GM13976 (cell line): ENCODE data around the gene MPO.

ENCODE experiments used
- DNase-seq: peaks from one replicate; pipeline ENCODE4 v3.0.0; 2012; ENCODE audit warnings: low spot score
- in situ Hi-C: fragments of 300-500 bp; cut with MboI; formaldehyde crosslinking; loops from one replicate; pipeline ENCODE4 v1.12.0; 2022; ENCODE audit warnings: low sequenced_read_pairs, mixed read lengths, inconsistent platforms; ENCODE audit not compliant: unreplicated experiment
- TF ChIP-seq, protein P1 (sequence below): IDR thresholded peaks from 2 replicates; pipeline ENCODE4 v1.5.1; 2012; ENCODE audit warnings: borderline replicate concordance, mild to moderate bottlenecking; ENCODE audit not compliant: insufficient read depth; ENCODE audit errors: extremely low read depth, missing control alignments, control extremely low read depth

Gene MPO

DNA sequence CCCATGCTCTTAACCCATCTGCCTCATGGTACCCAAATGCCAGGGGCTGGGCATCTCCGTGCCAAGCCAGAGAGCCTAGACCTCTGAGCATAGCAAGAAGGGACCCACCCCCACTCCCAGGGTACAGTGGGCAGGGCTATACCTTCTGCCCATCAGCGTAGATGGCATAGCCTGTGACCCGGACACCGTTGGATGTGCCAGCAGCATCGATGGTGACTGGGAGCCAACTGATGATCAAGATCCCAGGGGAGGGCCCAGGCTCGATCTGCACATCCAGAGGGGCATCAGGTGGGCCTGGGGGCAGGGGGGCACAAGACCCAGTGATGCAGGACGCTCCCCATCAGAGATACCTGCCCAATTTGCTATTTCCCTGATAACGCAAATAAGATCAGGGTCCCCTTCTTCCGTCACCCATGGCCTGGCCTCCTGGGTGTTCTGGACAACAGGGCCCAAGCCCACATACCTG is 30.7 kb upstream of the MPO start:
- in situ Hi-C loops, result loop anchor here (10.0 kb wide), 1 partner anchor 113 kb away; no protein-coding TSS in a partner anchor
- TF ChIP-seq, protein P1, sequence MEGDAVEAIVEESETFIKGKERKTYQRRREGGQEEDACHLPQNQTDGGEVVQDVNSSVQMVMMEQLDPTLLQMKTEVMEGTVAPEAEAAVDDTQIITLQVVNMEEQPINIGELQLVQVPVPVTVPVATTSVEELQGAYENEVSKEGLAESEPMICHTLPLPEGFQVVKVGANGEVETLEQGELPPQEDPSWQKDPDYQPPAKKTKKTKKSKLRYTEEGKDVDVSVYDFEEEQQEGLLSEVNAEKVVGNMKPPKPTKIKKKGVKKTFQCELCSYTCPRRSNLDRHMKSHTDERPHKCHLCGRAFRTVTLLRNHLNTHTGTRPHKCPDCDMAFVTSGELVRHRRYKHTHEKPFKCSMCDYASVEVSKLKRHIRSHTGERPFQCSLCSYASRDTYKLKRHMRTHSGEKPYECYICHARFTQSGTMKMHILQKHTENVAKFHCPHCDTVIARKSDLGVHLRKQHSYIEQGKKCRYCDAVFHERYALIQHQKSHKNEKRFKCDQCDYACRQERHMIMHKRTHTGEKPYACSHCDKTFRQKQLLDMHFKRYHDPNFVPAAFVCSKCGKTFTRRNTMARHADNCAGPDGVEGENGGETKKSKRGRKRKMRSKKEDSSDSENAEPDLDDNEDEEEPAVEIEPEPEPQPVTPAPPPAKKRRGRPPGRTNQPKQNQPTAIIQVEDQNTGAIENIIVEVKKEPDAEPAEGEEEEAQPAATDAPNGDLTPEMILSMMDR, result no peak
- DNase-seq, result peak; percentile 13

DNA sequence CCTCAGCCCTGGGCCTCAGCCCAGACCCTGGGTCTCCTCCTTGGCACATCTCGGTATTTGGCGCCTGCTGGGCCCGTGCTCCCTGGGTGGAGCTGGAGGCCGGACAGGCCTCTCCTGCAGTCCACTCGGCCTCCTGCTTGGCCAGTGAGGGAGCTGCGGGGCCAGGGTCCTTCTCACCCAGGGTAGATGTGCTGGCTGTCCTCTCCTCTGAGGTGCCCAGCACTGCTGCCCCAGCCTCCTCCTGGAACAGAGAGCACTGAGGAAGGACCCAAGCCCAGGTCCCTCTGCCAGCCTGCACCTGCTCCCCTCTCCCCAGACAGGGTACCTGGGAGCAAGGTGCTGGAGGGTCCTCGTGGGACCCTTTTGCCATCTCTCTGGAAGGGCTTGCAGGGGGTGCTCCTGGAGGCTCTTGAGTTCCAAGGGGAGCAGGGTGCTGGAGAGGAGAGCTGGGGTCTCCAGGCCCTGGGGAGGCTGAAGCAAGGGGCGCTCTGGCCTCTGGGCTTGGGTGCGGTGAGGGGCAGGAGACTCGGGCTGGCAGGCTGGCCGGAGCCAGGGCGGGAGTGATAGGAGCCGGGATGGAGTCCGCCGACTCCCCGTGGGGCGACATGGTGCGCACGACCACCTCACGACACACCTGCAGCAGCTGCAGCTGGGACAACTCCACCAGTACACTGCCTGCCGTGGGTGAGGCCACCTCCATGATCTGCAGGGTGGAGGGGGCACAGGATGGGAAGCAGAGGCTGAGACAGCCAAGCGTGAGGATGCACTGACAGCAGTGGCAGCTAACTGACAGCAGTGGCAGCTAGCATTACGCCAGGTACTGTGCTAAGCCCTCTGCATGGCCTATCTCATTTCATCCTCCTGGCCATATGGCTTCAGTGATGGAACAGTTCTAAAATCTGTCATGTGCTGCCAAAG is 30.0 kb upstream of the MPO start:
- DNase-seq, result peak; percentile 24
- in situ Hi-C loops, result loop anchor here (10.0 kb wide), 1 partner anchor 114 kb away; no protein-coding TSS in a partner anchor
- TF ChIP-seq, protein P1, result no peak

DNA sequence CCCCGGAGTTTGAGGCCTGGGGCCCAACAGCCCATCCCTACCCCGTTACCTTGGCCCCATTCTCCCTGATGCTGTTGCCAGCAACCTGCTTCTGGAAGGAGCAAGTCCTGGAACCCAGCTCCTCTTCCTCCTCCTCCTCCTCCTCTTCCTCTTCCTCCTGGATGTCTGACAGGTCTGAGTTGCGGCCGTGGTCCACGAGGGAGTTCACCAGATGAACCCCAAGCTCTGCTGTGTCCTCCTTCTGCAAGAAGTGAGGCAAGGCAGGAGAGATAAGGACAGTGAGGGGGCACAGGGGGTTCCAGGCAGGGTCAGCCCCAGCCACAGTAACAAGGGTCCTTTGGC is 29.2 kb upstream of the MPO start:
- TF ChIP-seq, protein P1, result no peak
- no peak for DNase-seq
- in situ Hi-C loops, result loop anchor here (5.0 to 10.0 kb wide), 2 partner anchors 115 to 137 kb away; no protein-coding TSS in a partner anchor

DNA sequence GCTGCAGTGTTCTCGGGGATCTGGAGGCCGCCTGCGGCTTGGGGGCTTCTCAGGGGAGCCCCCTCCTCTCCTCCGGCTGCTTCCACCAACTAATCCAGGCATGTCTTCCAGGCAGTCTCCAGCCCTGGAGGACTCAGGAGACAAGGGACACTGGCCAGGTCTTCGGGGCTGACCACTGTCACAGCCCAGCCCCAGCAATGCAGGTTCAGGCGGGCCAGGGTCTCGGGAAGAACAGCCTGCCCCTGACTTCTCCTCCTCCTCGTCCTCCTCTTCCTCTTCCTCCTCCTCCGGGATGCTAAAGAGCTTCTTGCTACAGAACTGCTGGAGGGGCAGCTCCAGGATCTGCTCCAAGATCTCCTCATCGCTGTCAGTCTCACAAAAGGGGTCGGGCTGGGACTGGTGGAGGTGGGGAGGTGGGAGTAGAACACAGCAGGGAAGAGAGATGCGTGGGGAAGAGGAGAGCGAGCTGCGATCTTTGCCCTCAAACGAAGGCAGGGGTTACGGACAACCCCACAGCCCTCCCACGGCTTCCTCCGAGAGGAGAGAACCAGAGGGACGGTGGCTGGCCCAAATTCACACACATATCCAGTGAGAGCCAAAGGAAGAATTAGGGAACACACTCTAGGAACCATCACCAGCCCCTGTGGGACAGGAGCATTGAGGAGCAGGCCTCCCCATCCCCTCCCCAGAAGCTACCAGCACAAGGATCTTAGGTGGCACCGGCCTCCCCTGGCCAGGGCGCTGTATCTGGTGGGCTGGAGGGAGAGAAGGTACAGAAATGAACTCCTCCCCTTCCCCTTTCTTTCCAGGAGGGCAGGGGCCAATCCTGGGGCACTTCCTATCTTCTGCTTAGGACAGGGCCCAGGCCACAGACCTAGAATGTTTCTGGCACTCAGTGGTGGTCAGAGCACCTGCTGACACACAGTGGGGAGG is 28.5 kb upstream of the MPO start:
- TF ChIP-seq, protein P1, result no peak
- DNase-seq, result peak; percentile 18
- in situ Hi-C loops, result loop anchor here (5.0 kb wide), 1 partner anchor 138 kb away; no protein-coding TSS in a partner anchor

DNA sequence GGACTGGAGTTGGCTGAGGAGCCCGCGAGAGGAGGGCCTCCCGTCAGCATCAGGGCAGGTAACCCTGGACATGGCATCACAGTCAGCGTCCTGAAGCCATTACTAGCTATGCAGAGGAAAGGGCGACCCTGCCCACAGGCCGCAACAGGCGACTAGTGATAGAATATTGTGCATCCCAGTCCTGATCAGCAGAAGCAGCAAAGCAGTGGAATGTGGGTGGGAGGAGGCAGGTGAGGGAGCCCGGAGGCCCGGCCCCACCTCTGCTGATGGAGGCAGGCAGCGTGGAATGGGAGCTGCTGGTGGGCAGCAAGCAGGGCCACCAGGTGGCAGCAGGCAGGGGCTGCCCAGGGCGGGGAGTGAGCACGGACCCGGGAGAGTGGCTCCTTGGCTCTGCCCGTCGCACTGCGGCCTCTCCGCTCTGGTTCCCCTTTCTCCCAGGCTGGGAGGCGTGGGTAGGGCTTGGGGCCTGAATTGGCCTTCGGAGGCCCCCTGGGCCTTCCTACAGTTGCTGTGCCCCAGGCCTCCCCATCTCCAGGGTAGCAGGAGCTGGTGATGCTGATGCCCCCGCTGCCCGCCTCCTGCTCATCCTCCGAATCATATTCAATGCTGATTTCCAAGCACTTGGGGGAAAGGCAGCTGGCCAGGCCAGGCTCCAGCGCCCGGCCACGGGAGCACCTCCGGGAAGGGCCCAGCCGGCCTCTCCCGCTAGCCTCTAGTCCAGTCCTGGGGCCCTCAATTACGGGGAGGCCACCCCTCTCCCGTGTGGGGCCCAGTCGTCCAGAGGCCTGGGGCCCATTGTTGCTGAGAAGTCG is 27.6 kb upstream of the MPO start:
- peak; percentile 36 for DNase-seq
- in situ Hi-C loops, result loop anchor here (5.0 kb wide), 1 partner anchor 139 kb away; no protein-coding TSS in a partner anchor
- TF ChIP-seq, protein P1, result peak; percentile 5
